GF-D8 (cell line): Measurements from ENCODE around the gene WNT9B.

Experiments used
- DNase-seq: peaks from one replicate; lab custom pipeline; 2025; lab: John Stamatoyannopoulos, UW

WNT9B gene

GRCh38 chr17:46857600-46857999 is 6.2 kb downstream of the WNT9B start:
- no peak for DNase-seq

- no peak for DNase-seq
Observed at GRCh38 chr17:46859996-46860395, 8.6 kb downstream of the WNT9B start.

GRCh38 chr17:46862949-46863348 is 11.6 kb downstream of the WNT9B start:
- DNase-seq = no peak

- DNase-seq = no peak
Observed at GRCh38 chr17:46863383-46864121, 12.2 kb downstream of the WNT9B start.

GRCh38 chr17:46865100-46865499 is 13.7 kb downstream of the WNT9B start:
- DNase-seq = no peak

GRCh38 chr17:46866325-46866724 is 14.9 kb downstream of the WNT9B start:
- DNase-seq = no peak

- no peak for DNase-seq
Observed at GRCh38 chr17:46866747-46867146, 15.4 kb downstream of the WNT9B start.

- no peak for DNase-seq
Observed at GRCh38 chr17:46868689-46869187, 17.4 kb downstream of the WNT9B start.

GRCh38 chr17:46869296-46869695 is 17.9 kb downstream of the WNT9B start:
- no peak for DNase-seq

- DNase-seq = no peak
Observed at GRCh38 chr17:46869975-46870803, 18.8 kb downstream of the WNT9B start.

- DNase-seq = no peak
Observed at GRCh38 chr17:46872421-46872820, 21.0 kb downstream of the WNT9B start.

- DNase-seq = no peak
Observed at GRCh38 chr17:46873941-46874645, 22.7 kb downstream of the WNT9B start.

GRCh38 chr17:46874906-46875305 is 23.5 kb downstream of the WNT9B start:
- DNase-seq = no peak

- DNase-seq = no peak
Observed at GRCh38 chr17:46875849-46876352, 24.5 kb downstream of the WNT9B start.

GRCh38 chr17:46876353-46876887 is 25.0 kb downstream of the WNT9B start:
- DNase-seq = no peak

- no peak for DNase-seq
Observed at GRCh38 chr17:46876926-46877325, 25.5 kb downstream of the WNT9B start.

- no peak for DNase-seq
Observed at GRCh38 chr17:46877466-46877865, 26.1 kb downstream of the WNT9B start.

- DNase-seq = no peak
Observed at GRCh38 chr17:46878055-46878454, 26.7 kb downstream of the WNT9B start.

GRCh38 chr17:46879101-46879500 is 27.7 kb downstream of the WNT9B start:
- DNase-seq = no peak

- DNase-seq = no peak
Observed at GRCh38 chr17:46881015-46881414, 29.6 kb downstream of the WNT9B start.

GRCh38 chr17:46882666-46883065 is 31.3 kb downstream of the WNT9B start:
- no peak for DNase-seq
